Activated B cell treated with CpG ODN at 0.5 μM for 24 hours (primary cell): ENCODE results near the gene SLC30A1. TPM values are rescaled to one million over a fixed set of nuclear protein-coding genes. Genes with fewer than 3 reads are reported as not detected.
A peak's percentile ranks its signal among the peaks of the same experiment; 100 is the strongest.

Experiments used
- ATAC-seq: fragments of 200-7000 bp; cut with Tn5 transposase; one replicate; pipeline ENCODE4 v1.10.0; 2021; ENCODE audit warnings: low read depth, mild to moderate bottlenecking, moderate library complexity
- CTCF ChIA-PET: fragments of 350-600 bp; sonication (Branson Sonifier 250); formaldehyde crosslinking; loops from one replicate; lab custom pipeline; 2021; ENCODE audit warnings: antibody characterized with exemption; lab: Charles Lee
- POLR2A ChIA-PET: fragments of 350-600 bp; sonication (Branson Sonifier 250); formaldehyde crosslinking; loops from one replicate; lab custom pipeline; 2021; ENCODE audit warnings: antibody characterized with exemption; lab: Charles Lee
- DNase-seq: peaks from one replicate; pipeline ENCODE4 v3.0.0; 2022
- H3K27ac Mint-ChIP-seq: one replicate; pipeline ENCODE4 v1.8.0; 2020; ENCODE audit warnings: mixed read lengths
- H3K27me3 Mint-ChIP-seq: one replicate; pipeline ENCODE4 v1.8.0; 2021; ENCODE audit warnings: mixed read lengths
- H3K36me3 Mint-ChIP-seq: one replicate; pipeline ENCODE4 v1.8.0; 2021; ENCODE audit warnings: low read depth, mixed read lengths
- H3K4me1 Mint-ChIP-seq: one replicate; pipeline ENCODE4 v1.8.0; 2021; ENCODE audit warnings: mixed read lengths
- H3K4me3 Mint-ChIP-seq: one replicate; pipeline ENCODE4 v1.8.0; 2020; ENCODE audit warnings: mild to moderate bottlenecking, mixed read lengths
- H3K9me3 Mint-ChIP-seq: one replicate; pipeline ENCODE4 v1.8.0; 2020; ENCODE audit warnings: mixed read lengths
- intact Hi-C: fragments of 100-400 bp; cut with micrococcal nuclease; formaldehyde crosslinking; loops from one replicate; pipeline ENCODE4 v1.15.1; 2024
- total RNA-seq: library from RNA; stranded (reverse); gene quantifications from 2 replicates; pipeline ENCODE4 v1.2.3, GENCODE V29; 2022
- TF ChIP-seq, protein P1 (sequence below): fragments of 200-600 bp; IDR thresholded peaks from one replicate; pipeline ENCODE4 v1.8.0; 2022; ENCODE audit warnings: antibody characterized with exemption, mild to moderate bottlenecking

The SLC30A1 gene
- total RNA-seq, 1 donor from 2014 or later = 15.6 TPM

DNA sequence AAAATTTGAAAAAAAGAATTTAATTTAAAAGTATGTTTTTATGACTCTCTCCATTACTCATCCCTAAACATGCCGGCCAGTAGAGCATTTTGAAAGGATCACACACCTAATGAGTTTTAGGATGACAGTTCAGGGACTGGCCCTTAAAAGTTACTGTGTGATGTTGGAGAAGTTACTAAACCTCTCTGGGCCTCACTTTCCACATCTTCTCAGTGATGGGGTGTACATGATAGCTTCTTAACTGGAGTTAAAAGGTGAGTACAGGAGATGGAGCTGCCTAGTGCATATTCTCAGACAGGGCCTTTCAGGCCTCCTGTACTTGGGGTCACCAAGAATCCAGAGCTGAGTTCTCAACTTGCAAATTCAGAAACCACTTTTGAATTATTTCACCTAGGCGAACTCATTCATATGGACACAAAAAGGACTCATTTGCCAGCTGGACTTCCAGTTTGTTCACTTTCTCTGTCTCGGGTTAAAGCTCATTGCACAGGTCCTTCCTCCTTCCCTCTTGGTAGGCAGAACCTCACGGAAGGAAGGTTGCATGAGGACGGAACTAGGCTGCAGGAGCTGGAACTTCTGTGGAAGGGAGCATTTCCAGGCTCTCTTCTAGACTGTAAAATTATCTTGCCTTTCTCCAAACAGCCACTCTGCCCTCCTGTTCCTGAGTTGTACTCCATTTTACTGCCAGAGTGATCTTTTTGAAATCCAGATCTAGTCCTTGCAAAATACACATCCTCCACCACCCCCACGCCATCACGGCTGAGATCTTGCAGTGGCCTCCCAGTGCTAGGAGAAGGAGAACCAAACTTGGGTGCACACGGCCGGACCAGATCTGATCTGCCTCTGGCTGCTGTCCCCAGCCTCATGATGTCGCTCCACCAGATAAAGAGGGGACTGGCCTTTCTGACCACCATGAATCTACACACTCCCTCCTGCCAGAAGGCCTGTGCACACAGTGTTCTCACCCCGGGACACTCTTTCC is 4.3 kb upstream of the SLC30A1 start:
- ChIA-PET CTCF (no interaction called here), POLR2A (no interaction called here)
- DNase-seq (no peak), ATAC-seq (no peak)
- H3K9me3 Mint-ChIP-seq = no peaks in the 10 kb centered on the region
- H3K27me3 Mint-ChIP-seq = no peaks in the 10 kb centered on the region
- peaks cover 2% of the 10 kb centered on the region for H3K36me3 Mint-ChIP-seq
- no peak overlapping the region for H3K27ac Mint-ChIP-seq
- TF ChIP-seq, protein P1, sequence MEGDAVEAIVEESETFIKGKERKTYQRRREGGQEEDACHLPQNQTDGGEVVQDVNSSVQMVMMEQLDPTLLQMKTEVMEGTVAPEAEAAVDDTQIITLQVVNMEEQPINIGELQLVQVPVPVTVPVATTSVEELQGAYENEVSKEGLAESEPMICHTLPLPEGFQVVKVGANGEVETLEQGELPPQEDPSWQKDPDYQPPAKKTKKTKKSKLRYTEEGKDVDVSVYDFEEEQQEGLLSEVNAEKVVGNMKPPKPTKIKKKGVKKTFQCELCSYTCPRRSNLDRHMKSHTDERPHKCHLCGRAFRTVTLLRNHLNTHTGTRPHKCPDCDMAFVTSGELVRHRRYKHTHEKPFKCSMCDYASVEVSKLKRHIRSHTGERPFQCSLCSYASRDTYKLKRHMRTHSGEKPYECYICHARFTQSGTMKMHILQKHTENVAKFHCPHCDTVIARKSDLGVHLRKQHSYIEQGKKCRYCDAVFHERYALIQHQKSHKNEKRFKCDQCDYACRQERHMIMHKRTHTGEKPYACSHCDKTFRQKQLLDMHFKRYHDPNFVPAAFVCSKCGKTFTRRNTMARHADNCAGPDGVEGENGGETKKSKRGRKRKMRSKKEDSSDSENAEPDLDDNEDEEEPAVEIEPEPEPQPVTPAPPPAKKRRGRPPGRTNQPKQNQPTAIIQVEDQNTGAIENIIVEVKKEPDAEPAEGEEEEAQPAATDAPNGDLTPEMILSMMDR = no peak
- H3K4me1 Mint-ChIP-seq = peaks cover 22% of the 10 kb centered on the region
- H3K4me3 Mint-ChIP-seq = no peak overlapping the region
- intact Hi-C loops = no loop called here

DNA sequence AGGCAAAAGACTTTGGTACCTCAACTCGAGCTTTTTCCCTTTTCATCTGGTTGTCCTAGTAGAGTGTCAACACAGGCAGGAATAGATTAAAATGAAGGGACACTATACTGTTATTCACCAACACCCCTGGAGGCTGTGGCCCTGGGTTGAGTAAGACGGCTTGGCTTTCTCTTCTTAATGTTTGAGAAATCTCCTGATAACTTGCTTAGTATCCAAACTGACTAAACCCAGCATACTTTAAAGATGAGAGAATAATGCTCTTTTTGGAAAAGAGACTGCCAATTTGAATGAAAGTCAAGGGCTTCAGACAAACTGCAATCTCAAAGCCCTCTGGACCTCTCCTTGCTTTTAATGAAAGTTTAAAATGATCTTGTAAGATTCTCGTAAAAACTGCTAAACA is 2.6 kb upstream of the SLC30A1 start:
- peaks cover 7% of the 10 kb centered on the region for H3K36me3 Mint-ChIP-seq
- POLR2A ChIA-PET = interaction anchor here (0.9 to 1.3 kb wide), 2 partner anchors 25 to 199 kb away, joined by 3 read pairs; no protein-coding TSS in a partner anchor
- H3K9me3 Mint-ChIP-seq = no peaks in the 10 kb centered on the region
- no peaks in the 10 kb centered on the region for H3K27me3 Mint-ChIP-seq
- H3K27ac Mint-ChIP-seq = peak overlapping the region; percentile 73
- CTCF ChIA-PET = no interaction called here
- intact Hi-C loops = no loop called here
- no peak overlapping the region for H3K4me3 Mint-ChIP-seq
- TF ChIP-seq, protein P1 = no peak
- DNase-seq (no peak), ATAC-seq (no peak)
- H3K4me1 Mint-ChIP-seq = peaks cover 25% of the 10 kb centered on the region

DNA sequence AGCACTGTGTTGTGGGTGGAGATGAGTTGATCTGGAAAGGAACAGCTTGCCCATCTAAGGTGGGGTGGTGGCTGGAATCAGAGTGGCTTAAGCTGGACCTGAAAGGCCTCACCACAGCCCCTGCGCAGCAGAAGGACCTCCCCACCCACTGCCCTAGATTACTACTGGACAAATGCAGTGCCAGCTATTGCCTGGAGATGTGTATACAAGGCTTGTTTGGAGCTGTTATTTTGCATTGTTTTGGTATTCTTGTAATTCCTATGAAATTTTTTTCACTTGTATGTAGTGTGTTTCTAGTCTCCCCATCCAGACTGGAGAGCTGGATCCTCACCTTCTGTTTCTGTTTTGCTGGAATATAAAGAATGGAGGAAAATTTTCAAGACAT is 1.3 kb upstream of the SLC30A1 start:
- CTCF ChIA-PET = interaction anchor here (1.1 kb wide), 1 partner anchor 66 kb away, joined by 5 read pairs; no protein-coding TSS in a partner anchor
- H3K27me3 Mint-ChIP-seq = no peaks in the 10 kb centered on the region
- H3K27ac Mint-ChIP-seq = peak overlapping the region; percentile 32
- DNase-seq = no peak
- no peaks in the 10 kb centered on the region for H3K9me3 Mint-ChIP-seq
- H3K4me1 Mint-ChIP-seq = peaks cover 28% of the 10 kb centered on the region
- TF ChIP-seq, protein P1 = no peak
- POLR2A ChIA-PET = interaction anchor here (1.3 to 3.0 kb wide), 3 partner anchors 26 to 198 kb away, joined by 3 to 35 read pairs (median 8); no protein-coding TSS in a partner anchor
- peaks cover 14% of the 10 kb centered on the region for H3K36me3 Mint-ChIP-seq
- intact Hi-C loops = no loop called here
- H3K4me3 Mint-ChIP-seq = peak overlapping the region; percentile 85
- ATAC-seq = no peak

DNA sequence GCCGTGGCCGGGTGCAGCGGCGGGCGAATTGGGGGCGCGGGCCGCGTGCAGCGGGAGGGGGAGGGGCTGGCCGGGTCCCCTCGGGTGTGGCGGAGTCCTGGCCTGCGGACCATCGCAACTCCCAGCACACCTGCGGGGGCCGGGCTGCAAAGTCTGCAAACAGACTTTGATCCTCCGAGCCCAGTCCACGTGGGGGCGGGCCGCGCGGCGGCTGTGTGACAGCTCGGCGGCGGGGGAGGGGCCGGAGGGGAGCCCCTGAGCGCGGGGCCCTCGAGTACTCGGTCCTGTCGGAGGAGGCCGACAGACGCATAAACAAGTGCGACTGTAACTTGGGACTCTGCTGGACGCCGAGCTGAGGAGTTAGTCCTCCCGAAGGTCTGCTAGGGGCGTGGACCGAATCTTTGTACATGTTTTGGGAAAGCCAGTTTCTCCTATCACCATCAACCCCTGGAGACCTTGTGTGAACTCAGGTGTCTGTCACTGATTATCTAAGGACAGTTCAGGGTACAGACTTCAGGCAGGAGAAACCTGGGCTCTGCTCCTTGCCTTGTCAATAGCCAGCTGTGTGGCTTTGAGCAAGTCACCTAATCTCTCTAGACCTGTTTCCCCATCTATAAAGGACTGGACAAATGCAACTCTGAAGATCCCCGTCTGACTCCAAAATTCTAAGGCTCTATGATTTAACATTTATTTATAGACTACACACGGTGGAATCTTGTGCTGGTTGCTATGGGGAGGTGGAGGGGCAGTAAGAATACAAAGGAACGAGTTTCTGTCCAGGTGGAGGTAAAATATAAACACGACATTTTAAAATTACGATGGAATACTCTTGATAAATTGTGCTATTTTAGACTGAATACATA is 710 bp upstream of the SLC30A1 start:
- Mint-ChIP-seq H3K36me3 (peaks cover 19% of the 10 kb centered on the region), H3K4me1 (peaks cover 28% of the 10 kb centered on the region), H3K4me3 (peak overlapping the region; percentile 85), H3K27me3 (no peaks in the 10 kb centered on the region), H3K27ac (peak overlapping the region; percentile 65), H3K9me3 (no peaks in the 10 kb centered on the region)
- DNase-seq = no peak
- ChIA-PET CTCF (interaction anchor here (0.7 to 1.9 kb wide), 8 partner anchors 27 to 253 kb away, joined by 3 to 10 read pairs (median 4); no protein-coding TSS in a partner anchor), POLR2A (interaction anchor here (0.6 to 3.0 kb wide), 12 partner anchors 9 to 456 kb away, joined by 3 to 35 read pairs (median 5); partner anchors contain the start of genes DTL, INTS7 and TRAF5)
- peak; percentile 52 for ATAC-seq
- intact Hi-C loops = loop anchor here (1.0 to 5.0 kb wide), 17 partner anchors 28 to 1436 kb away; partner anchors contain the start of genes ANGEL2, DTL, FLVCR1 and INTS7
- TF ChIP-seq, protein P1 = no peak
